Neural cell (in vitro differentiated cells): Measurements from ENCODE around the gene SLC25A4. TPM values are rescaled to one million over a fixed set of nuclear protein-coding genes. Genes with fewer than 3 reads are reported as not detected.
A peak's percentile ranks its signal among the peaks of the same experiment; 100 is the strongest.

Experiments
- H2AFZ ChIP-seq: fragments of 200-600, 300-800 bp; sonication (generic), shearing (Covaris generic); 2 replicates; pipeline ENCODE4 v1.6.0; 2014; ENCODE audit warnings: low read depth, mild to moderate bottlenecking, antibody characterized with exemption, low read length, moderate library complexity
- H3F3A ChIP-seq: fragments of 200-600 bp; shearing (Covaris generic); 2 replicates; pipeline ENCODE4 v1.6.1; 2016; ENCODE audit warnings: mild to moderate bottlenecking, moderate library complexity, mixed read lengths, antibody characterized with exemption, low read length; ENCODE audit not compliant: insufficient read depth, poor library complexity, severe bottlenecking
- H3K27ac ChIP-seq: fragments of 200-600, 300-800 bp; sonication (generic), shearing (Covaris generic); 2 replicates; pipeline ENCODE4 v1.5.1; 2014; ENCODE audit warnings: mild to moderate bottlenecking, low read length, moderate library complexity
- H3K27me3 ChIP-seq: fragments of 300-800, 200-600 bp; sonication (generic), shearing (Covaris generic); 2 replicates; pipeline ENCODE4 v1.6.0; 2014; ENCODE audit warnings: mild to moderate bottlenecking, low read depth, low read length, moderate library complexity; ENCODE audit not compliant: insufficient read depth
- H3K36me3 ChIP-seq: fragments of 300-800, 200-600 bp; sonication (generic), shearing (Covaris generic); 2 replicates; pipeline ENCODE4 v1.5.1; 2014; ENCODE audit warnings: mild to moderate bottlenecking, antibody characterized with exemption, low read length, moderate library complexity; ENCODE audit not compliant: insufficient read depth
- H3K4me2 ChIP-seq: fragments of 300-800, 200-600 bp; sonication (generic), shearing (Covaris generic); 2 replicates; pipeline ENCODE4 v1.6.0; 2014; ENCODE audit warnings: mild to moderate bottlenecking, low read length
- H3K4me3 ChIP-seq: fragments of 300-800, 200-600 bp; sonication (generic), shearing (Covaris generic); 2 replicates; pipeline ENCODE4 v1.5.1; 2014; ENCODE audit warnings: mild to moderate bottlenecking, low read length, moderate library complexity
- H3K79me2 ChIP-seq: fragments of 200-600 bp; shearing (Covaris generic); replicated peaks from 2 replicates; pipeline ENCODE4 v1.6.0; 2014; ENCODE audit warnings: mild to moderate bottlenecking, low read length, moderate library complexity; ENCODE audit not compliant: insufficient read depth
- H3K9ac ChIP-seq: fragments of 300-800, 200-600 bp; sonication (generic), shearing (Covaris generic); 2 replicates; pipeline ENCODE4 v1.6.1; 2016; ENCODE audit warnings: mild to moderate bottlenecking, low read length, mixed read lengths
- H3K9me2 ChIP-seq: fragments of 200-600 bp; shearing (Covaris generic); 2 replicates; pipeline ENCODE4 v1.6.1; 2016; ENCODE audit warnings: mild to moderate bottlenecking, low read length, mixed read lengths; ENCODE audit not compliant: insufficient read depth
- H3K9me3 ChIP-seq: fragments of 200-600, 300-800 bp; sonication (generic), shearing (Covaris generic); 2 replicates; pipeline ENCODE4 v1.6.1; 2016; ENCODE audit warnings: mild to moderate bottlenecking, mixed run types, low read length, moderate library complexity, mixed read lengths
- H4K20me1 ChIP-seq: fragments of 200-600 bp; shearing (Covaris generic); 2 replicates; pipeline ENCODE4 v1.6.1; 2016; ENCODE audit warnings: mild to moderate bottlenecking, mixed run types; ENCODE audit not compliant: insufficient read depth
- CTCF ChIP-seq: fragments of 450-650 bp; IDR thresholded peaks from 2 replicates; pipeline ENCODE4 v1.5.1; 2014; ENCODE audit warnings: antibody characterized with exemption, mild to moderate bottlenecking, moderate library complexity; ENCODE audit not compliant: poor library complexity, severe bottlenecking
- EP300 ChIP-seq: fragments of 450-650 bp; conservative IDR thresholded peaks from 2 replicates; pipeline ENCODE4 v1.6.1; 2014; ENCODE audit warnings: antibody characterized with exemption, mild to moderate bottlenecking, moderate library complexity; ENCODE audit not compliant: poor library complexity, severe bottlenecking
- EZH2 ChIP-seq: fragments of 200-600, 300-800 bp; shearing (Covaris generic), sonication (generic); IDR thresholded peaks from 2 replicates; pipeline ENCODE4 v1.6.1; 2014; ENCODE audit warnings: antibody characterized with exemption, low read length, borderline replicate concordance, mild to moderate bottlenecking; ENCODE audit not compliant: insufficient read depth, poor library complexity, severe bottlenecking
- MXI1 ChIP-seq: fragments of 450-650 bp; conservative IDR thresholded peaks from 2 replicates; pipeline ENCODE4 v1.6.1; 2014; ENCODE audit warnings: antibody characterized with exemption, mild to moderate bottlenecking; ENCODE audit not compliant: poor library complexity, severe bottlenecking
- POLR2AphosphoS5 ChIP-seq: IDR thresholded peaks from 2 replicates; pipeline ENCODE4 v1.6.1; 2012
- RAD21 ChIP-seq: fragments of 450-650 bp; conservative IDR thresholded peaks from 2 replicates; pipeline ENCODE4 v1.6.1; 2014; ENCODE audit warnings: antibody characterized with exemption, mild to moderate bottlenecking, moderate library complexity
- SMC3 ChIP-seq: fragments of 450-650 bp; conservative IDR thresholded peaks from 2 replicates; pipeline ENCODE4 v1.6.1; 2014; ENCODE audit warnings: antibody characterized with exemption, mild to moderate bottlenecking, moderate library complexity; ENCODE audit not compliant: poor library complexity
- TAF1 ChIP-seq: IDR thresholded peaks from 2 replicates; pipeline ENCODE4 v1.6.1; 2012; ENCODE audit warnings: low read depth
- polyA plus RNA-seq: library from polyadenylated mRNA; depleted of rRNA; stranded (reverse); fragments of >200 nt; gene quantifications from 2 replicates; pipeline ENCODE4 v1.2.3, GENCODE V29; 2014
- TF ChIP-seq, protein P1 (sequence below): IDR thresholded peaks from 2 replicates; pipeline ENCODE4 v1.6.1; 2012; ENCODE audit warnings: borderline replicate concordance

SLC25A4 gene
- polyA plus RNA-seq, 1 donor from 2014 or later: 140 TPM

DNA sequence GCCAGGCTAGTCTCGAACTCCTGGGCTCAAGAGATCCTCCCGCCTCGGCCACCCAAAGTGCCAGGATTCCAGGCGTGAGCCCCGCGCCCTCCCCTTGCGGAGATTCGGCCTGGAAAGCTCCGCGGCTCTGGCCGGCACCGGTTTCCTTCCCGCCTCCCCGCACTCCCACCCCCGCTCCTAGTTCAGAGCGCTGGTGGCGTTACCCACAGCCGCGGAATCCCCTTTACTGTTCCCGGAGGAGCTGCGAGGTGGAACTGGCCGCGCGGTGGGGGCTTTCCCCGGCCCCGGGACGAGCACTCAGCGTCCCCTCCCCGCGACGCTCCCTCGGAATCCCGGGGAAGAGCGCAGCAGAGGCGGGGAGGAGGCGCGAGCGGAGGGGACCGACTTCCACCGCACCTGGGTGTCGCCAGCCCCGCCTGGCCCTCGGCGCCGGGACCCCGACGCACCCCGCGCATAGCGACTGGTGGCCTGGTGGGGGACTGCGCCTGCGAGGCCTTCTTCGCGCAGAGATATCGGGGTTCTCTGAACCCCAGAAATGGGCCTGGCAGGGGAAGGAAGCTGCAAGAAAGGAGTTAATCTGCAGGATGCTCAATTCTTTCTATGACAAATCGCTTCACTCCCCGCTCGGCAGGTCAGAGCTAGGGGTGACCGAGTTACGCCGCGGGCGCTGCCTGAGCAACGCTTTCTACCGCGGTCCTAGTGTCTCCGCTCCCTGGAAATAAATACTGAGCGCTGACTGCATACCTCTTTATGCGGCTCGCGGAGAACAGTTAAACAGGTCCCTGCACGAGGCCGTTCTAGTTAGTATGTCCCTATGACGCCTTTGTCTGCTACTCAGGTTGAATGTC, 14.6 kb upstream of the SLC25A4 start:
- no peaks in the 10 kb centered on the region for H3K9me2 ChIP-seq
- no peaks in the 10 kb centered on the region for H4K20me1 ChIP-seq
- H3K9ac ChIP-seq: peak overlapping the region; percentile 67
- H3K27ac ChIP-seq: peak overlapping the region; percentile 41
- peak overlapping the region; percentile 65 for H3K4me2 ChIP-seq
- H2AFZ ChIP-seq: peak overlapping the region; percentile 69
- no peaks in the 10 kb centered on the region for H3K79me2 ChIP-seq
- H3K27me3 ChIP-seq: peaks cover 28% of the 10 kb centered on the region
- no peaks in the 10 kb centered on the region for H3F3A ChIP-seq
- peak overlapping the region; percentile 90 for H3K4me3 ChIP-seq
- H3K36me3 ChIP-seq: no peaks in the 10 kb centered on the region
- H3K9me3 ChIP-seq: no peaks in the 10 kb centered on the region
- no peak for TF ChIP-seq MXI1
- TF ChIP-seq, protein P1, sequence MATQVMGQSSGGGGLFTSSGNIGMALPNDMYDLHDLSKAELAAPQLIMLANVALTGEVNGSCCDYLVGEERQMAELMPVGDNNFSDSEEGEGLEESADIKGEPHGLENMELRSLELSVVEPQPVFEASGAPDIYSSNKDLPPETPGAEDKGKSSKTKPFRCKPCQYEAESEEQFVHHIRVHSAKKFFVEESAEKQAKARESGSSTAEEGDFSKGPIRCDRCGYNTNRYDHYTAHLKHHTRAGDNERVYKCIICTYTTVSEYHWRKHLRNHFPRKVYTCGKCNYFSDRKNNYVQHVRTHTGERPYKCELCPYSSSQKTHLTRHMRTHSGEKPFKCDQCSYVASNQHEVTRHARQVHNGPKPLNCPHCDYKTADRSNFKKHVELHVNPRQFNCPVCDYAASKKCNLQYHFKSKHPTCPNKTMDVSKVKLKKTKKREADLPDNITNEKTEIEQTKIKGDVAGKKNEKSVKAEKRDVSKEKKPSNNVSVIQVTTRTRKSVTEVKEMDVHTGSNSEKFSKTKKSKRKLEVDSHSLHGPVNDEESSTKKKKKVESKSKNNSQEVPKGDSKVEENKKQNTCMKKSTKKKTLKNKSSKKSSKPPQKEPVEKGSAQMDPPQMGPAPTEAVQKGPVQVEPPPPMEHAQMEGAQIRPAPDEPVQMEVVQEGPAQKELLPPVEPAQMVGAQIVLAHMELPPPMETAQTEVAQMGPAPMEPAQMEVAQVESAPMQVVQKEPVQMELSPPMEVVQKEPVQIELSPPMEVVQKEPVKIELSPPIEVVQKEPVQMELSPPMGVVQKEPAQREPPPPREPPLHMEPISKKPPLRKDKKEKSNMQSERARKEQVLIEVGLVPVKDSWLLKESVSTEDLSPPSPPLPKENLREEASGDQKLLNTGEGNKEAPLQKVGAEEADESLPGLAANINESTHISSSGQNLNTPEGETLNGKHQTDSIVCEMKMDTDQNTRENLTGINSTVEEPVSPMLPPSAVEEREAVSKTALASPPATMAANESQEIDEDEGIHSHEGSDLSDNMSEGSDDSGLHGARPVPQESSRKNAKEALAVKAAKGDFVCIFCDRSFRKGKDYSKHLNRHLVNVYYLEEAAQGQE: peak; percentile 14
- TF ChIP-seq EZH2: no peak
- peak; percentile 65 for TF ChIP-seq CTCF
- no peak for TF ChIP-seq EP300
- TF ChIP-seq TAF1: peak; percentile 23
- no peak for TF ChIP-seq RAD21
- TF ChIP-seq POLR2AphosphoS5: peak; percentile 37

DNA sequence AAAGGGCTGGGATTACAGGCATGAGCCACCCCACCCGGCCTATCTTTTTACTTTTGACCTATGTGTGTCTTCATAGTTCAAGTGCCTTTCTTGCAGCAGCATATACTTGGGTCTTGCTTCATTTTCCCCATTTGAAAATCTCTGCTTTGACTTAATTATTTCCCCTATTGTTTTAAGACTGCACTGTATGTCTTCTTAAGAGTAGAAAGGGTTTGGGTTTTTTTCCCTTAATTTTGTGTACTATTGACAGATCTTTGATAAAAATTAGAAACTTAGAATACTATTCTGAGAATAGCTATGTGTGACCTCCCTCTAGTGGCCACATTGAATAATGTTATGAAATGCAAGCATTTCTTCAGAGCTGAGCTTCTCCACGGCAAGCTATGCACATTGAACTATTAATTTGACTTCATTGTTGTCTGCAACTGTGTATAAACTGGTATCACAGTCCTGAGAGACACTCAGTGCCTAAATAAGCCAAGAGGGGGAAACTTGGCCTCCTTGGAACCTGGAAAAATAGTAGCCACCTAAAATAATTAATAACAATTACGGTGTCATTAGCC, 8.7 kb upstream of the SLC25A4 start:
- Histone ChIP-seq H3K9me3 (no peaks in the 10 kb centered on the region), H2AFZ (no peak overlapping the region)
- TF ChIP-seq CTCF (peak; percentile 86), RAD21 (peak; percentile 80), SMC3 (peak; percentile 79), EP300 (no peak), TAF1 (no peak), MXI1 (no peak), POLR2AphosphoS5 (no peak), EZH2 (no peak)
- TF ChIP-seq, protein P1: no peak

More for the DNA sequence above, 8.7 kb upstream of the SLC25A4 start:
- H3K36me3 ChIP-seq: no peaks in the 10 kb centered on the region
- H3K4me3 ChIP-seq: no peak overlapping the region
- H3K4me2 ChIP-seq: no peak overlapping the region
- no peaks in the 10 kb centered on the region for H3K79me2 ChIP-seq
- no peak overlapping the region for H3K9ac ChIP-seq
- H3K9me2 ChIP-seq: no peaks in the 10 kb centered on the region
- H3F3A ChIP-seq: no peaks in the 10 kb centered on the region
- H3K27ac ChIP-seq: no peak overlapping the region
- H3K27me3 ChIP-seq: no peaks in the 10 kb centered on the region
- H4K20me1 ChIP-seq: no peaks in the 10 kb centered on the region
